ENCODE data around the gene SIRPD. TPM values are rescaled to one million over a fixed set of nuclear protein-coding genes. Genes with fewer than 3 reads are reported as not detected.
"Not testable (repeated sequence)": the region's sequence is repeated elsewhere in the genome, so short reads cannot be mapped to it uniquely, and the experiment has no call there.

The SIRPD gene
- not detected in 2 replicates for total RNA-seq

DNA sequence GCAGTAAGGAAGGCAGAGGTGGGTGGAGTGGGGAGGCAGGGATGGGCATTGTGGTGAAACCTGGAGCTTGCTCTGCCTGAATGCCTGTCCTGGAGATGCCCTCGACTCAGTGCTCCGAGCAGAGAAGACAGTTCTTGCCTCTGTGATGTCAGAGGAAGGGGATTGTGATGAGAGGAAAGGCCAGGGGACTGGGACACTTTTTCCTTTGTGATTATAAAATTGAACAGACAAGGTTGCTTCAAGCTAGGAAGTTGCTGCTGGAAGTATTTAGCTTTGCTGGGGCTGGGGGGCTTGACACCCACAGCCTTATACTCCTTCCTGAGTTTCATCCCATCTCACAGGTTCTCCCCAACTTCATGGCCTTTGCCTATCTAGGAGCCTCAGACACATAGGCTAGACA, at the start of gene SIRPD:
SIRPD (minus strand) TSS at position 101 of the 400 bp plus-strand sequence; CDS start at position 49, 52 bp downstream.
- DNase-seq = no peak

DNA sequence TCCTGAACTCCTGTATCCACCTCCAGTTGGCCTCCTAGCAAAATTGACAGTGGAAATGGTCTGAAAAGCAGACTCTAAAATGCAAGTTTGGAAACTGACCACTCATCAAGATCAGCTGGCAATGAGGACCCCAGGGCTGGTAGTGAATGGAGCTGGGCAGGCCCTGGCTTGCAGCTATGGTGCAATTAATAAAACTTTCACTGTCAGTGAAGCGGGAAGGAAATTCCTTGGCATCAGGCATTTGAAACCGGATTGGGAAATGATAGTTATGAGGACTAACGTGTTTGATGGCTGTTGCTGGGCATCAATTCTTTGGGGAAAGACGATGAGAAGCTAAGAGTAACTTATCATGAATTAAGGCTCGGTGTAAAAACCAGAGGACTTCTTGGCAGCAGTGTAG, 43.2 kb upstream of the SIRPD start:
- DNase-seq = no peak

DNA sequence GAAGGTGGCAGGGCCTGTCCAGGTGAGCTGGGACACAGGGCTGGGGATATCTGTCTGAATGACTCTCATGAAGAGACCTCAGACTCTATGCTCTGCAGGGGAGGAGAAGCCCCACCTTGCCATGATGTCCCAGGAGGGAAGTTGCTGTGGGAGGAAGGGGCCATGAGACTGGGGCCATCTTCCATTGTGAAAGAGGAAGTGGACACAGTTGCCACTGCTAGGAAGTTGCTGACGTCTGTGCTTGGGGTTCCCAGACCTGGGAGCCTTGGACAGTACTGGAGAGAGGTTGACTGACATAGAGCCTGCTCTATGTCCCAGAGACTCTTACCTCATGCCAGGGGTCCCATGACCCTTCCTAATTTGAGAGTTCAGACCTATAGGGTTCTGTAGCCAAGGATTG, 37.8 kb upstream of the SIRPD start:
- no peak for DNase-seq

DNA sequence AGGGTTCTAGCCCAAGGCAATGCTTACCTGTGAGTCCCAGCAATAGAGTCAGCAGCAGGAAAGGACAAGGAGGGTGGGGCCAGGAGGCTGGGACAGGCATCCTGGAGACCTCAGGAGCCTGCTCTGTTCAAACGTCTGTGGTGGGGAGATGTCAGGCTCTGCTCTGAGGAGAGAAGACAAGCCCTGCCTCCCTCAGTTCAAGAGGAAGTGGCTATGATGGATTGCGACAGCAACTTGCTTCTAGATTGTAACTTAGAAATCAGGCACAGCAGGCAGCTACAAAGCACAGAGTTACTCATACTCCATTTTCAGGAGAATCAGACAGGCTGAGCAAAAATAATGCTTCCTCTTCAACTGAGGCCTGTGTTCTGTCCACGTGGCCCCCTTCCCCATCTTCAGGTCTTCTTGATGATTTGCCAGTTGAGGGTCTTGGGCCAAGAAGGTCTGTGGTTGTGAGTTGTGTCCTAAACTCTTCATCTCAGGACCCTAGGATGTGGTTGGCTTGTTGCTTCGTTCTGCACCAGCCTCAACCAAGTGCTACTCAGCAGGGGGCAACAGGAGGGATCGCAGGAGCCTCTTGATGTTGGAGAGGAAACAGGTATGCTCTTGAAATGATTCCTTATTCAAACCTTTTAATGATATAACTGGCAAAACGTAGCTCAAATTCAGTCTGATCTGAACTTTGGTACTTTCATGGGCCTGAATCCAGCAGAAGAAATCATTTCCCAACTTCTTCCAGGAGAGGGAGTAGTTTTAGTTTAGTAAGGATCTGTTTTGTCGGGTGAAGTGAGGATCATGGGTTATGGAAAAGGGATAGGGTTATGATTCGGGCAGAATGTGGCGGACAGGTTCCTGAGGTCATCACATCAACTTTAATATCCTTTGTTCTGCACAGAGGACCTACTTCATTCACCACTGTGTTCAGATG, 31.3 kb upstream of the SIRPD start:
- no peak for DNase-seq

DNA sequence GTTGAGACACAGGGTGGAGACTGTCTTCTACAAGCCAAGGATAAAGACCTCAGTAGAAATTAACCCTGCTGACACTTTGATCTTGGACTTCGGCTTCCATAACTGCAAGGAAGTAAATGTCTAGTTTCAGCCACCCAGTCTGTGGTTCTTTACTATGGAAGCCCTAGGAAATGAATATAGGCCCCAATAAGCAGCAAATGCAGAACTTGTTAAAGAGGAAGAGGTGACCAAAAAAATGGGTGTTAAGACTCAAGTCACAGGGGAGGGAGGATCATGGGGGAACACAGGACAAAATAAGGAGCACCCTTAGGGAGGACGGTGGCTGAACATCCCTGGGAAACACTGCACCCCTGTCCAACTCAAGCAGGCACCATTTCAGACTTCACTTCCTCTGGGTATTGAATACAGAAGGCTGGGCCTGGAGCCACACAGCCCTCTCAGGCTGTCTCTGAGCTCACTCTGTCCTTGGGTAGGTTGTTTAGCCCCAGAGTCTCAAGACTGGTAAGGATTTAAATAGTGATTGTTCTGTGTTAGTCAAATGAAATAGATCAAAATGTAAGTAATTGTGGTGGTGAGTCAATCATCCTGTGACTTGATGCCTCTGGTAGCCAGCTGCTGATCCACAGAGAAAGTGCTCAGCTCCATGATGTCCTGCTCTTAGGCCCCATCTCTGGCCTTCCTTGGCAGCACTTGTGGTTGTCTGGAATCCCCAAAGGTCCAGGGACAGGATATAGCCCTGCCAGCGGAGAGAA, 30.5 kb upstream of the SIRPD start:
- DNase-seq = no peak

DNA sequence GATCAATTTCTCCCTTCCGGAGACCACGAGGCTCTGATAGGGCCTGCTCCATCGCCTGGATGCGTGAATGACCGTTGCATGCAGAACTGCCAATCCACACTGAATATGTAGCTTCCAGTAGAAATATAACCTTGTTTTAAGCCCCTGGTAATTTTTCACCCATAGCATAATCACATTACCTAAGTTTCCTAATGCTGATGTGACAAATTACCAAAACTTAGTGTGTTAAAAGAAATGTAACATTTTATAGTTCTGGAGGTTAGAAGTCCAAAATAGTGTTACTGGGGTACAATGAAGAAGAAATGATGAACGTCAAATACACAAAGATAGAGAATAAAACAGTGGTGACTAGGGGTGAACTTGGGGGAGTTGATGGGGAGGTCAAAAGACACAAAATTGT, 22.0 kb upstream of the SIRPD start:
- no peak for DNase-seq

DNA sequence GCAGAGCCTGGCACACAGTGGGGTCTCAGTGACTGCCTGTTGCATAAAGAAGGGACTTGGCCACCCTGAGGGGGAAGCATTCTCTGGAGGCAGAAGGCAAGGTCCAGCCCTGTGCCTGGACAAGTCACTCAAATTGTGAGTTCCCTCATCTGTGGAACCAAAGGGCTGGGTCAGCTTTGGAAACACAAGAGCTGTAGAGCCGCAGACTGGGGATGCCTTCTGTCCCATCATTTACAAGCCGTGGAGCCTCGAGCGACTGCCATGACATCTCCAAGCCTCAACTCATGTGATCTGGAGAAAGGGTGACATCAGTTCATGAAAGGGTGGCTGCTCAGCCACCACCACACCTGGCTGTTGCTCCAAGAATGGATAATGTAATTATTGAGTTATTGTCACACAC, 20.4 kb upstream of the SIRPD start:
- no peak for DNase-seq

DNA sequence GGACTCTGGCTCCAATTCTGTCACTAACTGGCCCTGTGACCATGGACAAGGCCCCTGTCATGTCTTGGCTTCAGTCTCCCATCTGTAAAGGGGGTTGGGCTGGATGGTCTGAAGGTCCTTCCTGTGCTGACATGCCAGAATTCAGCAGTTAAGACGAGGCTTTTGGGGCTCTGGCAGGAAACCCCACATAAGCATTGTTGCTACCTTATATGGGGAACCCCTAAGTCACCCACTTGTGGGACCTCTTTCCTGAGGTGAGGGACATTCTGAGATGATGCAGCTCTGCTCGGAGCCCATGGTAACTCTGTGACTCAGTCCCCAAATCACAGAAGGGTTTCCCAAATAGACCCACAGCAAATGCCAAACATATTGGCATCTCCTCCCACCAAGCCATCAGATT, 19.8 kb upstream of the SIRPD start:
- not testable (repeated sequence) for DNase-seq

DNA sequence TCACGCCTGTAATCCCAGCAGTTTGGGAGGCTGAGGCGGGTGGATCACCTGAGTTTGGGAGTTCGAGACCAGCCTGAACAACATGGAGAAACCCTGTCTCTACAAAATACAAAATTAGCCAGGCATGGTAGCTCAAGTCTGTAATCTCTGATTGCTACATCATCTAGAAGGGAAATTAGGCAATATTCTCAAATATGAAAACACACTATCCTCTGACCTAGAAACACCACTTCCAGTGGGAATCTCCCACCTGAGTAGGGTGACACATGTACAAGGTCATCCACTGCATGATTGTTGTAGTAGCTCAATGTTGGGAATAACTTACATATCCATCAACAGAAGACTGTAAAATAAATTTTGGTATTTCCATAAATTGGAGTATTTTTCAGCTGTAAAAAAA, 19.1 kb upstream of the SIRPD start:
- DNase-seq = no peak

DNA sequence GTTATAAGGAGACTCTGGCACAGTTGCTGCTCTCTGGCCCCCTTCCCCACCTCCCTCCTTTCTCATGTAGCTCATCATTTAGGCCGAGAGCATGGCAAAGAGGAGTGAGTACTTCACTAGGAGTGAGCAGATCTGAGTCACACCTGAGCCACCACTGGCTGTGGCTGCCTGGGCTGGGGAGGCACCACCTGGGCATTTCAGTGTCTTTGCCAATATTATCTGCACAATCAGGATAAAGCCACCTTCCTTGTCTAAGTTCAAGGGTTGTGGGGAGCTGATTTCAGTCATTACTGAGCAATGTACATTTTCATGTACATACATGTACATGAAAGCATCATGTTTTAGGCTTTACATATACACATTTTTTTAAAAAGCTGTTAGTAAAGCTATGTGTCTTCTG, 18.5 kb upstream of the SIRPD start:
- DNase-seq = not testable (repeated sequence)

DNA sequence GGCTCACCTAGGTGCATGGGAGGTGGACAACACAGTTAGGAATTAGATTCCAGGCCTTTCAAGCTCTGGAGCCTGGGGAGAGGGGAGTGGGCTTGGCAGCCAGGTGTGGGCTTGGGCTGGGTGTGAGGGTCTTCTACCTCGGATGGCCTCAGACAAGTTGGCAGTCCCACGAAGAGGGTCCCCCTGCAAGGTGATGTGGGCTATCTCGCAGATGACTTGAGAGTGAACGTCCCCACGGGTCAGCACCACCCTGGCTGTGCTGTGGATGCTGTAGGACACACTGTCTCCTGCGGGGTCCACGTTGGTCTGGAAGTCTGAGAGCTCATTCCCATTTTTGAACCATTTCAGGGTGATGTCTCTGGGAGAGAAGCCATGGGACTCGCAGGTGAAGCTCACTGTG, 14.1 kb upstream of the SIRPD start:
- DNase-seq = not testable (repeated sequence)

DNA sequence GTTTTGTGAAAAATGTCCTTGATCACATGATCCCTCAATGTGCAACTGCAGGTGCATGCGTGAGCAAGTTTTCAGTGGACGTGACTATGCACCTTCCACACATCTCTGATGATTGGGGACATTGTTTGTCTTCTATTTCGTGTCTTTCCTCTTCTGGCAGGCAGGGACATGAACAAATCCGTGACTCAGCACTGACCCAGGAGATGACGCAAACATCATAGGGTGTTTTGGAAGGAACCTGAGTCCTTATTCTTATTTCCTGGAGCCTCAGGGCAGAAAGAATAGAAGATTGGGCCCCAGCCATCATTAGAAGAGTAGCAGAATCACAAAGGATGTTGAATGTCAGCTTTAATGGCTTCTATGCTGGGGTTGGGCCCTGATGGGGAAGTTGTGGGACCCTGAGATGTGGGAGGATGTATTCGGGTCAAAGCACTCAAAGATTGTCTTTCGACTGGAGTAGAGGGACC, 11.9 kb upstream of the SIRPD start:
- DNase-seq = peak; percentile 64

DNA sequence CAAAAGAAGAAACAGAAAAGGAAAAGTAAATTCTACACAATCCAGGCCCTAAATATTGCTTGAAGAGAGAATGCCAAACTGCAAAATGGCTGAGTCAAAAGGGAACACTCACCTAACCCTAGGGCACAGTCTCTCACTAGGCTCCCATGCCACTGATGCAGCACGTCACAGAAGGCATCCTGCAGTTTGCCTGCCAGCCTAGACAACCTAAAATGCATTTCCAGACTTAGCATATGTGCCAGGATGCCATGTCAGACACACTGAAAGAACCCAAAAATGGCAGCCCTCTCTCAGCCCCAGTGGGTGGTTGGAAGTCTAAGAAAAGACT, 10.6 kb upstream of the SIRPD start:
- DNase-seq = no peak

DNA sequence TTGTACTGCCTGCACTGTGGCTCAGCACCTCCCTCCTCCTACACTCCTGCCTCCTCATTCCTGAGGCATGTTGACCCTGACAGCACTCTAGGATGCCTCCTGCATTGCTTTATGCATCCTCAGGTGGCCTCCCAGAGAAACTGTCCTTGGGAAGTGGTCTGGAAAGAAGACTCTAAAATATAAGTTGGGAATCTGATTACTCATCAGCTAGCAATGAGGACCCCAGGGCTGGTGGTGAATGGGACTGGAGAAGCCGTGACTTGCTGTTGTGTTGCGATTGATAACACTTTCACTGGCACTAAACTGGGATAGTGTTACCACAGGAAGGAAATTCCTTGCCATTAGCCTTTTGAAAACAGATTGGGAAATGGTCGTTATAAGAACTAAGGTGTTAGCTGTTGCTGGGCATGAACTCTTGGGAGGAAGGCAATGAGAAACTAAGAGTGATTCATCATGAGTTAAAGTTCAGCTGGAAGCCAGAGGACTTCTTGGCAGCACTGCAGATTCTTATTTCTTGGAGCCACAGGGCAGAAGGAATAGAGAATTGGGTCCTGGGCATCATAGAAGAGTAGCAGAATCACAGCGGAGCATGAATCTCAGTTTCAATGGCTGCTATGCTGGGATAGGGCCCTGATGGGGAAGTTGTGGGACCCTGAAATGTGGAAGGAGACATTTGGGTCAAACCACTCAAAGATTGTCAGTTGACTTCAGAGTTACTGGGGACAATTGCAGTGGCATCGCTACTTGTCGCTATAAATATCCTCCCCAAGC, 10.1 kb upstream of the SIRPD start:
- peak; percentile 93 for DNase-seq

DNA sequence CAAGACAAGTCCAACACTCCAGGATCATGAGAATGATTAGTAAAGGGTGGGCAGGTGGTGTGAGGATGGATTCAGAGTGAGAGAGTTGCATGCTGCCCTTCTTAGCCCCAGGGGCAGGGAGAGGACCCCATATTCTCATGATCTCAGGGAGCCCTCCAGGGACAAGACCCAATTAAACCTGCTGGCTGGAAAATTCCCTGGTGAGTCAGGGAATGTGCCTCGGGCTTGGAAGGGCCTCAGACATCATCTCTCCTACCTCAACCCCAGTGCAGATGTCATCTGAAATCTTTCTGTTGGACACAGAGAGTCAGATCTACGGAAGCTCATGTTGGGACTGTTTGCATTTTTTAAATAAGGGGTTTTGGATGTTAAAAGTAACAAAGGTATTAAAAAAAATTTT, 9.2 kb upstream of the SIRPD start:
- peak; percentile 29 for DNase-seq

DNA sequence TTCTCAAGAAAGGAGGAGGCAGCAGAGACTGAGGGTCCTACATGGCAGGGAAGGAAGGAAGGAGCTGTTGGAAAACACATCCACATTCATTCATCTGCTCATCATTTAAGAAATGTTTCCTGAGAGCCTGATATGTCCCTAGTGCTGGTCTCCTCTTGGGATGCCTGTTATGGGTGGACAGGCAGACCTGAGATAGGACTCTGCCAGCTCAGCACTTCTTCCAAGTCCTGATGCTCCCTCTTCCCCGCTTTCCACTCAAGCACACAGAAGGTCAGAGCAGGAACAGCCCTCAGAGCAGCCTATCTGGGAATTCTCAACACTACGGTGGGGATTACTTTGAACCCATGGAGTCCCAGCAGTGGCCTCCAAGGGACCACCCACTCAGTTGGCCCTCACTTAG, 8.0 kb upstream of the SIRPD start:
- no peak for DNase-seq

DNA sequence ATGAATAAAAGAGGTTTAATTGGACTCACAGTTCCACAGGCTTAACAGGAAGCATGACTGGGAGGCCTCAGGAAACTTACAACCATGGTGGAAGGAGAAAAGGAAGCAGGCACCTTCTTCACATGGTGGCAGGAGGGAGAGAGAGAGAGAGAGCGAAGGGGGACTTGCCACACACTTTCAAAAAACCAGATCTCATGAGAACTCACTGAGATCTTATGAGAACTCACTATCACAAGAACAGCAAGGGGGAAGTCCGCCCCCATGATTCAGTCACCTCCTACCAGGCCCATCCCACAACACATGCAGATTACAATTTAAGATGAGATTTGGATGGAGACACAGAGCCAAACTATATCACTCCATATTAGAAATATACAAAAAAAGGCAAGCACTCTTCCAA, 6.1 kb upstream of the SIRPD start:
- DNase-seq = no peak

DNA sequence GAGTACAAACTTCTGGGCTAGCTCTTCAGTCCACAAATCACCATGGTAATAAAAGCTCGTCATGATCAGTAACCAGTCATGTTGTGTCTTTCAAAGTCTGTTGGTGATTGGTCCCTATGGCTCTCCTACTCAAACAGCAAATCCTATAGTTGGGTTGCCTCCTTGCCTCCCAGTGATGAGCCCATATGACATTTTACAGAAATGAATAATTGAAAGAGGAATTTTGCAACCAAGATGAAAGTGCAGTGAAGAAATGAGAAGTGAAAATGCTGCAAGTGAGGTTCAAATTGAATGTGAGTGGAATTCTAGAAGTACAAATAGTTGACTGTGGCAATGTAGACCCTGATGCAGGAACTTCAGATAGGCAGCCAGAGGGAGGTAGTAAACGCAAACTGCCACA, 5.1 kb upstream of the SIRPD start:
- DNase-seq = no peak

DNA sequence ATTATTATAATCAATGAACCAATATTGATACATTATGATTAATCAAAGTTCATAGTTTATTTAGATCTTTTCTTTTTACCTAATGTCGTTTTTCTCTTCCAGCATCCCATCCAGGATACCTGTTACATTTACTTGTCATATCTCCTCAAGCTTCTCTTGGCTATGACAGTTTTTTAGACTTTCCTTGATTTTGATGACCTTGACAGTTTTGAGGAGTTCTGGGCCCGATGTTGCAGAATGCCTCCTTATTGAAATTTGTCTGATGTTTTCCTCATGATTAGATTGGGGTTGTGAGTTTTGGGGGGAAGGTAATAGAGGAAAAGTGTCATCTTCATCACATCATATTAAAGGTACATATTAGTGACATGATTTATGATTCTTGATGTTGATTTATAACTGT, 3.8 kb upstream of the SIRPD start:
- DNase-seq = no peak

DNA sequence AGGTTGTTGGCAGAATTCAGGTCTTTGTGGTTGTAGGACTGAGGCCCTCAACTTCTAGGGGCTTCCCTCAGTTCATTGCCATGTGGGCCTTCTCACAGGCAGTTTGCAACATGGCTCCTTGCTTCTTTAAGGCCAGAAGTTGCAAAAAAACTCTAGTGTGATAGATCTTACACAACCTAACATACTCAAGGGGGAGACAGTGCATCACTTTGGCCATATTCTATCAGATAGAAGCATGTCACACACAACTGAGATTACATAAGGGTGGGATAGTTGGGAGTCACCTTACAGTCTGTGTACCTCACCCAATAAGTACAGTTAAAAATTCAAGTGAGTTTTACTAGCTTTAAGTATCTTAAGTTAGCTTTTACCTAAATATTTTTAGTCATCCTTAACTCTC, 1.6 kb downstream of the SIRPD start:
- peak; percentile 41 for DNase-seq

DNA sequence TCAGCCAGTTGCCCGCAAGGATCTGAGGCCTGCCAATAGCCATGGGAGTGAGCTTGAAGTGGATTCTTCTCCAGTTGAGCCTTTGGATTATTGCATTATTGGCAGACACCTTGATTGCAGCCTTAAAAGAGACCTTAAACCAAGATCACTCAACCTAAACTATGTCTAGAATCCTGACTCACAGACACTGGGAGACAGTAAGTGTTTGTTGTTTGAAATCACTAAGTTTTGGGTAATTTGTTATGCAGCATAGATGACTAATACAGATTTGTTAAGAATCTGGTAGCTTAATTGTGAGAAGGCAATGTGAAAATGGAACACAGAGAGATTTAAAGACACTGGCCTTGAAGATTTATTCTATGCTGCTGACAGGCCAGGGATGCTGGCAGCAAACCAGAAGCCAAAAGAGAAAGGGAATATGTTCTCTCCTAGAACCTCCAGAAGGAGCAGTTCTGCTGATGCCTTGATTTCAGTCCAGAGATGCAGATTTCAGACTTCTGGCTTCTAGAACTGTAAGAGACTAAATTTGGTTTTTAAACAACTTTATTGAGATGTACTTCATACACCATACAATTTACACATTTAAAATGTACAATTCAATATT, 17.6 kb downstream of the SIRPD start:
- no peak for DNase-seq

DNA sequence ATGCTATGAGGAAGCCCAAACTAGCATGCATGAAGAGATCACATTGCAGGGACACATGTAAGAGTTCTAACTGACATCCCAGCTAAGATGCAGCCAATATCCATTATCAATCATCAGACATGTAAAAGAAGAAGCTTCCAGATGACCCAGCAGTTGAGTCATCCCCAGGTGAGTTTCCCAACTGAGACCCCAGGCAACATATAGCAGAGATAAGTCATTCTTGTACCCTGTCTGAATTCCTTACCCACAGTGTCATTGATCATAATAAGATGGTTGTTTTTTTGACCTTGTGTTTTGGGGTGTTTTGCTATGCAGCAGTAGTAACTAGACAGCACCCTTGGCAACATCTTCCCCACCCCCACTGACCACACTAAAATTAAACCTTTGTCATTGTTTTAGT, 18.9 kb downstream of the SIRPD start:
- DNase-seq = no peak

DNA sequence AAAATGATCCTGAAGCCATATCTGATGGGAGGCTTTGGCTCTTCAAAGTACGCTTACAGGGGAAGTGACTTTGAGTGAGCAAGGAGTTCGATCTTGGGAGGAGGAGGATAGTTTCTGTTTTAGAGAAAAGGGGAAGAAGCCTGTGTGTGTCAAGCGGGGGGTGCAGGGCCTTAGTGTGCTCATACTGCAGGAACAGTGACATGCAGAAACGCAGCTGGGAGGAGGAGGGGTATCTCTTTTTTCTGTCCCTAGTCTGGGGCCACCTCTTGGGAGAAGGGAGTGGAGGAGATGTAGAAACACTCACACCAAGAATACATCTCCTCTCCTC, 19.8 kb downstream of the SIRPD start:
- DNase-seq = no peak

Measured in dermis blood vessel endothelial cell (primary cell).